IMR-90 (cell line): ENCODE results near the gene ZKSCAN4. TPM values are rescaled to one million over a fixed set of nuclear protein-coding genes. Genes with fewer than 3 reads are reported as not detected.

Source experiments
- ATAC-seq: fragments of 200-7000 bp; cut with Tn5 transposase; 2 replicates; pipeline ENCODE4 v1.9.1; 2020; ENCODE audit warnings: low read depth, mild to moderate bottlenecking, moderate library complexity
- BruUV-seq: library from RNA; stranded (reverse); fragments of 400-500 nt; replicated peaks from 2 replicates; lab custom pipeline; 2021; lab: Mats Ljungman, UMichigan
- CTCF ChIA-PET: fragments of 300-600 bp; formaldehyde crosslinking; extraction: SDS; loops from one replicate; lab custom pipeline; 2021; ENCODE audit warnings: antibody characterized with exemption; lab: Yijun Ruan, JAX
- POLR2A ChIA-PET: fragments of 300-600 bp; sonication (Branson Sonifier 250); formaldehyde crosslinking; loops from one replicate; lab custom pipeline; 2022; ENCODE audit warnings: antibody characterized with exemption; ENCODE audit not compliant: unreplicated experiment; lab: Charles Lee
- DNase-seq: peaks from one replicate; pipeline ENCODE4 v3.0.0; 2013
- H2AFZ ChIP-seq: replicated peaks from 2 replicates; pipeline ENCODE3; 2013; ENCODE audit warnings: low read length, mild to moderate bottlenecking; ENCODE audit not compliant: poor library complexity
- H2AK5ac ChIP-seq: 2 replicates; pipeline ENCODE4 v1.6.1; 2013; ENCODE audit warnings: low read depth, low read length, inconsistent platforms
- H2AK9ac ChIP-seq: replicated peaks from 2 replicates; pipeline ENCODE3; 2013; ENCODE audit warnings: mild to moderate bottlenecking, low read depth, low read length, moderate library complexity; ENCODE audit not compliant: poor library complexity
- H2BK120ac ChIP-seq: 2 replicates; pipeline ENCODE4 v1.6.1; 2013; ENCODE audit warnings: low read depth, low read length, inconsistent platforms
- H2BK15ac ChIP-seq: 3 replicates; pipeline ENCODE4 v1.6.1; 2013; ENCODE audit warnings: low read depth, low read length, inconsistent platforms
- H2BK20ac ChIP-seq: 2 replicates; pipeline ENCODE4 v1.6.1; 2013; ENCODE audit warnings: low read depth, mild to moderate bottlenecking, inconsistent platforms, low read length, moderate library complexity
- H2BK5ac ChIP-seq: 2 replicates; pipeline ENCODE4 v1.6.1; 2013; ENCODE audit warnings: mild to moderate bottlenecking, low read depth, low read length, inconsistent platforms; ENCODE audit not compliant: poor library complexity, severe bottlenecking
- H3K14ac ChIP-seq: replicated peaks from 2 replicates; pipeline ENCODE4 v1.6.1; 2013; ENCODE audit warnings: low read depth, low read length, inconsistent platforms
- H3K18ac ChIP-seq: 2 replicates; pipeline ENCODE4 v1.6.1; 2013; ENCODE audit warnings: low read depth, low read length, control low read depth
- H3K23ac ChIP-seq: 2 replicates; pipeline ENCODE4 v1.6.1; 2013; ENCODE audit warnings: low read depth, low read length, inconsistent platforms
- H3K27ac ChIP-seq: 2 replicates; pipeline ENCODE4 v1.5.1; 2013; ENCODE audit warnings: mild to moderate bottlenecking, control low read depth, low read length; ENCODE audit not compliant: insufficient read depth
- H3K27me3 ChIP-seq: 2 replicates; pipeline ENCODE4 v1.6.1; 2013; ENCODE audit warnings: low read length; ENCODE audit not compliant: control insufficient read depth, insufficient read depth
- H3K36me3 ChIP-seq: 2 replicates; pipeline ENCODE4 v1.6.1; 2013; ENCODE audit warnings: low read length, mixed read lengths; ENCODE audit not compliant: control insufficient read depth, insufficient read depth
- H3K4ac ChIP-seq: 2 replicates; pipeline ENCODE4 v1.6.1; 2013; ENCODE audit warnings: low read depth, low read length, inconsistent platforms
- H3K4me1 ChIP-seq: 2 replicates; pipeline ENCODE4 v1.6.1; 2013; ENCODE audit warnings: low read length, mixed read lengths; ENCODE audit not compliant: control insufficient read depth, insufficient read depth
- H3K4me2 ChIP-seq: 2 replicates; pipeline ENCODE4 v1.6.1; 2013; ENCODE audit warnings: low read depth, mild to moderate bottlenecking, control low read depth, low read length, moderate library complexity
- H3K4me3 ChIP-seq: 2 replicates; pipeline ENCODE4 v1.5.1; 2013; ENCODE audit warnings: low read depth, mild to moderate bottlenecking, control low read depth, low read length, moderate library complexity; ENCODE audit not compliant: insufficient read depth
- H3K56ac ChIP-seq: 2 replicates; pipeline ENCODE4 v1.6.1; 2013; ENCODE audit warnings: low read length, inconsistent platforms; ENCODE audit not compliant: insufficient read depth; ENCODE audit errors: extremely low read depth
- H3K79me1 ChIP-seq, 2 experiments: 2 replicates each; pipeline ENCODE4 v1.6.1; 2013; ENCODE audit warnings: low read length in 2 of 2, inconsistent platforms in 1 of 2, low read depth in 1 of 2
- H3K9ac ChIP-seq: 2 replicates; pipeline ENCODE4 v1.6.1; 2013; ENCODE audit warnings: low read depth, low read length, control low read depth
- H3K9me1 ChIP-seq: 2 replicates; pipeline ENCODE4 v1.6.1; 2013; ENCODE audit warnings: low read length, inconsistent platforms; ENCODE audit not compliant: insufficient read depth
- H3K9me3 ChIP-seq: 2 replicates; pipeline ENCODE4 v1.6.1; 2013; ENCODE audit warnings: low read length; ENCODE audit not compliant: control insufficient read depth, insufficient read depth
- H4K20me1 ChIP-seq: 2 replicates; pipeline ENCODE4 v1.6.1; 2013; ENCODE audit warnings: low read length, inconsistent platforms; ENCODE audit not compliant: insufficient read depth
- H4K5ac ChIP-seq: 2 replicates; pipeline ENCODE4 v1.6.1; 2013; ENCODE audit warnings: mild to moderate bottlenecking, low read depth, low read length, control low read depth
- H4K8ac ChIP-seq, 2 experiments: 2 replicates each; pipeline ENCODE4 v1.6.1; 2013; ENCODE audit warnings: low read depth in 2 of 2, low read length in 2 of 2, control low read depth in 1 of 2, inconsistent platforms in 1 of 2
- H4K91ac ChIP-seq: 2 replicates; pipeline ENCODE4 v1.6.1; 2013; ENCODE audit warnings: low read depth, low read length, inconsistent platforms; ENCODE audit not compliant: insufficient read depth
- CEBPB ChIP-seq: IDR thresholded peaks from 2 replicates; pipeline ENCODE4 v1.6.1; 2012; ENCODE audit warnings: low read depth, low read length, improper control_type of control experiment
- CTCF ChIP-seq: conservative IDR thresholded peaks from 2 replicates; pipeline ENCODE4 v1.5.1; 2012; ENCODE audit warnings: mild to moderate bottlenecking, low read depth, low read length, improper control_type of control experiment
- ELK1 ChIP-seq: fragments of 150-350 bp; IDR thresholded peaks from 2 replicates; pipeline ENCODE4 v1.6.1; 2016; ENCODE audit warnings: low read depth, mild to moderate bottlenecking, low read length, moderate library complexity, borderline replicate concordance
- MAFK ChIP-seq: IDR thresholded peaks from 2 replicates; pipeline ENCODE4 v1.6.1; 2012; ENCODE audit warnings: low read depth, low read length, improper control_type of control experiment
- MAZ ChIP-seq: IDR thresholded peaks from 2 replicates; pipeline ENCODE4 v1.6.1; 2012; ENCODE audit warnings: low read depth, mild to moderate bottlenecking, low read length, improper control_type of control experiment, moderate library complexity, borderline replicate concordance
- MXI1 ChIP-seq: IDR thresholded peaks from 2 replicates; pipeline ENCODE4 v1.6.1; 2012; ENCODE audit warnings: low read depth, mild to moderate bottlenecking, low read length, moderate library complexity, borderline replicate concordance
- RFX5 ChIP-seq: IDR thresholded peaks from 2 replicates; pipeline ENCODE4 v1.8.0; 2012; ENCODE audit warnings: low read depth, mild to moderate bottlenecking, low read length, moderate library complexity
- SMC3 ChIP-seq: fragments of 150-350 bp; IDR thresholded peaks from 2 replicates; pipeline ENCODE4 v1.6.1; 2016; ENCODE audit warnings: low read depth, mild to moderate bottlenecking, antibody characterized with exemption, low read length, moderate library complexity
- WGBS, 2 experiments: methylation state at CpG; one replicate each; pipeline versions ENCODE4 v1.1.5 to v1.1.7; 2013; ENCODE audit warnings: missing lambda C conversion rate in 2 of 2; ENCODE audit not compliant: insufficient read length in 1 of 2; ENCODE audit errors: extremely low coverage in 2 of 2; 5-methylcytosine and 5-hydroxymethylcytosine counted together
- dilution Hi-C: fragments of 300-500 bp; cut with HindIII; formaldehyde crosslinking; loops from one replicate; pipeline ENCODE4 v1.14.3; 2018; ENCODE audit warnings: low sequenced_read_pairs; ENCODE audit not compliant: unreplicated experiment
- in situ Hi-C: fragments of 300-500 bp; cut with MboI; formaldehyde crosslinking; loops from 3 replicates; pipeline ENCODE4 v1.14.3; 2019; ENCODE audit warnings: low sequenced_read_pairs, inconsistent platforms, mixed read lengths
- intact Hi-C: fragments of 100-400 bp; cut with micrococcal nuclease; formaldehyde crosslinking; loops from 2 replicates; pipeline ENCODE4 v1.10.0; 2022
- polyA plus RNA-seq, 3 experiments: library from polyadenylated mRNA; depleted of rRNA; stranded (reverse); fragments of >200 nt; gene quantifications; 2 replicates each; pipeline ENCODE4 v1.2.3, GENCODE V29; 2012; ENCODE audit warnings: low replicate concordance in 1 of 3
- total RNA-seq: library from RNA; depleted of rRNA; stranded (reverse); fragments of >200 nt; gene quantifications from 2 replicates; pipeline ENCODE4 v1.2.3, GENCODE V29; 2012

Gene ZKSCAN4
- total and polyA plus RNA-seq, 2 of the 4 experiments (the other 2 are of a cell fraction): 2.4 to 5.7 TPM

GRCh38 chr6:28217890-28218289 lies 34.2 kb downstream of the ZKSCAN4 start:
- Histone ChIP-seq H3K4me3 (no peak overlapping the region), H3K18ac (no peak overlapping the region), H3K56ac (no peak overlapping the region), H3K4me1 (peaks cover 4% of the 10 kb centered on the region), H2BK5ac (no peak overlapping the region), H3K36me3 (no peaks in the 10 kb centered on the region), H3K4me2 (peak overlapping the region; percentile 77; the same call in 1 of the 2 replicates), H3K27me3 (no peaks in the 10 kb centered on the region; the same call in 1 of the 2 replicates), H3K4ac (no peak overlapping the region; the same call in 1 of the 2 replicates), H3K23ac (no peak overlapping the region), H3K14ac (no peak overlapping the region), H3K9me3 (no peaks in the 10 kb centered on the region), H4K8ac (peak overlapping the region; percentile 91 to 94; a peak in 2 of 4 replicates), H2BK120ac (no peak overlapping the region), H2AK5ac (peak overlapping the region; percentile 66; the same call in 1 of the 2 replicates), H2BK15ac (no peak overlapping the region), H3K79me1 (peaks cover 10 to 12% of the 10 kb centered on the region in 2 experiments; a peak in 3 of 4 replicates), H4K20me1 (no peaks in the 10 kb centered on the region), H4K5ac (peak overlapping the region; percentile 93; the same call in 1 of the 2 replicates), H3K27ac (no peak overlapping the region), H2BK20ac (no peak overlapping the region), H3K9ac (no peak overlapping the region), H2AFZ (no peak overlapping the region), H4K91ac (no peak overlapping the region), H2AK9ac (no peak overlapping the region), H3K9me1 (peaks cover 3% of the 10 kb centered on the region; the same call in 1 of the 2 replicates)
- ChIA-PET CTCF (no interaction called here), POLR2A (interaction anchor here (0.6 to 0.7 kb wide), 3 partner anchors 7 to 49 kb away, joined by 3 to 6 read pairs (median 3); partner anchors contain the start of gene ZSCAN26)
- in situ Hi-C loops (loop anchor here (10.0 kb wide), 1 partner anchor 73 kb away; the partner anchor contains the start of gene ZKSCAN8), dilution Hi-C loops (no loop called here), intact Hi-C loops (no loop called here)
- WGBS, 2 experiments: 96% methylated on average over 4 of the region's 12 CpGs; no CpG with 5 or more reads in 1 of the 2 experiments
- no TSS peak for BruUV-seq
- no peak for DNase-seq
- TF ChIP-seq SMC3 (no peak), RFX5 (no peak), MAFK (no peak), MAZ (no peak), CEBPB (no peak), CTCF (no peak), ELK1 (no peak), MXI1 (no peak)
- no peak for ATAC-seq
